Measurements from ENCODE around the gene RTN4R.

GRCh38 chr22:20298110-20298802 is 30.1 kb upstream of the RTN4R start:
- no peak for TF ChIP-seq POLR2A (IDR thresholded peaks at IDR 0.05)
- no peak for TF ChIP-seq CTCF (IDR thresholded peaks at IDR 0.05)
- TF ChIP-seq EP300 (IDR thresholded peaks at IDR 0.05) = no peak

Data from ovary (tissue), 3 donors.